HG02678 (cell line): ENCODE results near the gene RAB11FIP5.
A peak's percentile ranks its signal among the peaks of the same experiment; 100 is the strongest.

Experiments
- ATAC-seq: cut with Tn5 transposase; IDR thresholded peaks from one replicate; pipeline ENCODE4 v1.9.1; 2021; ENCODE audit warnings: mild to moderate bottlenecking, moderate library complexity; ENCODE audit not compliant: unreplicated experiment

RAB11FIP5 gene

DNA sequence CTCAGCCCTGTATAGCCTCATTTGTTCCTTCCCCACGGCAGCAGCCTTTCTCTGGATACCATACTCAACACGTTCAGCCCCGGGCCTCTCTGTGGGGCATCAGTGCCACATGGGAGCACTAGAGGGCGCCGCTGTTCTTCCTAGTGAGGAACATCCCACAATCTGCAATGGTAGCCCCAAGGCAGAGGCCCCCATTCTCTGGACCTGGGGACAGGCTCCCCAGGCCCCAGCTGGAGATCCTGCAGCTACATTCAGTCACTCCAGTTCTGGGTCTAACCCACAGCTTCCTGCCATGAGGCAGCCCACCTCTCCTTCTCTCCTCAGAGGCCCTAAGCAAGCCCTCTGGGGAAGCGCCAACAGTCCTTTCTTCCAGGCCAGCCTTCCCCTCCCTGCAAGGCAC is 27.1 kb downstream of the RAB11FIP5 start:
- peak; percentile 92 for ATAC-seq

GRCh38 chr2:73084971-73085370 is 27.8 kb downstream of the RAB11FIP5 start:
- ATAC-seq, result no peak

- ATAC-seq, result no peak
These were observed 28.6 kb downstream of the RAB11FIP5 start for GRCh38 chr2:73083886-73084800.

DNA sequence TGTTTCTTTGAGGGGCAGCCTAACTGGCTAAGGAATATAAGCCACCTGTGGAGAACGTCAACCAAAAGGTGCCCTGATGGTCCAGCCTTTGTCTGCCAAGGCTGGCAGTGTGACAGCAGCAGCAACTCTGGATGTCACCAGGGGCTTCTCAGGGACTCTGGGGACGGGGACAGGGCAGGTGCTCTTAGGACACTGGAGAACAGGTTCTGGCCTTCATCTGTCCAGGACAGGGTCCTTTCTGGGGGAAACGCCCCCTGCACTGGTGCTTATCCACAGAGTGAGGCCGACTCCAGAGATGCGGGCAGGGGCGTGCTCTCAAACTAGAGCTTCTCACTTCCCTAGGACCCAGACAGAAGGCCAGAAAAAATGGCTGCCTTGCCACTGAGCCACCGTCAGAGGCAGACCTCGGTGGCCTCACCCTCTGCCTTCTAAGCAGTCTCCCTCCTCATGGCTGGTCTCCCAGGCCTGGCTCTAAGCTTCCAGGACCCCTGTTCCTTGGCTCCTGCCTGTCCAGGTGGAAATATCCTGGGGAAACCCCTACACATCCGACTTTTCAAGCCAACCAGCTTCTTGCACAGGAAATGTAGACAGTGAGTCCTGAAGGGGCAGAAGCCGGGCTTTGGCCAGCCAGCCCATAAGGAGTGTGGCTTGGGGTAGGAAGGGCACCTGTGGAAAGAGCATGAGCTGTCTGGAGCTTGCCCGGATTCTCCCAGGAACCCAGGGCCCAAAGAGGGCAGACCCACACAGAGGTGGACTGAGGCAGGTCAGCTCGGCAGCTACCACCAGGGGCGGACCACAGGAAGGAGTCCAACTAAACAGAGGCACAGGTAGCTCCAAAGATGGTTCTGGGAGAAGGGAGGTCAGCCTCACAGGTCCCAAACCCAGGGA is 30.0 kb downstream of the RAB11FIP5 start:
- ATAC-seq, result no peak

GRCh38 chr2:73081181-73081671 is 31.5 kb downstream of the RAB11FIP5 start:
- ATAC-seq, result no peak

DNA sequence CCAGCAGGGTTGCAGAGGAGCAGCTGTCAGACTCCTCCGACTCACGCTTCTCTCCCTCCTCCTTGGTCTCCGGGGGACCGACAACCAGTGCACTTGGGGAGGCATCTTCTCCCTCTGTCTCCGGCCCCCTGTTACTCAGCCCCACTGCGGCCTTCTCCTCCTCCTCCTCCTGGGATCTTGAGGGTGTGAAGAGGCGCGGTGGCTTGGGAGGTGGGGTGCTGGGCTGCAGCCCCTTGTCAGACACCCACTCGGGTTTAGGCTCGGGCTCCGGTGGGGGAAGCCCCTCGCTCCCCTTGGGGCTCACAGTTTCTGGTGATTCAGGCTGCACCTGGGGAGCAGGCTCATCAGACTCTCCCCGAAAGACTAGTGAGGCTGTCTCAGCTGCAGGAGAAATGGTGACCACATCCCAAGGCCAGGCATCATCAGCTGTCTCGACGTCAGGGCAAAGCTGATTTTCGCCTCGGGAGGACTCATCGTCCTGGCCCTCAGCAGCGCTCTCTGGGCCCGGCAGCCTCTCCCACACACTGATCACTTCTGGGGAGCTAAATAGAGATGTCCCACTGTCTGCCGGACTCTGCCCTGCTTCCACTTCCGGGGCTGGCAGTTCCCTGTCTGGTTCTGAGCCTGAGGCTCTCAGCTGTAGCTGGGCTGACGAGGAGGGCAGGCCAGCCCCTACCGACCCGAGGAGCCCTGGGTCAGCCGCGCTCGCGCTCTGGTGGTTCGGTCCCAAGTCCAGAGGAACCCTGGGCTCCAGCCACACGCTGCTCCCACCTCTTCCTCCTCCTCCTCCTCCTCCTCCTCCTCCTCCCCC is 32.2 kb downstream of the RAB11FIP5 start:
- ATAC-seq, result no peak

DNA sequence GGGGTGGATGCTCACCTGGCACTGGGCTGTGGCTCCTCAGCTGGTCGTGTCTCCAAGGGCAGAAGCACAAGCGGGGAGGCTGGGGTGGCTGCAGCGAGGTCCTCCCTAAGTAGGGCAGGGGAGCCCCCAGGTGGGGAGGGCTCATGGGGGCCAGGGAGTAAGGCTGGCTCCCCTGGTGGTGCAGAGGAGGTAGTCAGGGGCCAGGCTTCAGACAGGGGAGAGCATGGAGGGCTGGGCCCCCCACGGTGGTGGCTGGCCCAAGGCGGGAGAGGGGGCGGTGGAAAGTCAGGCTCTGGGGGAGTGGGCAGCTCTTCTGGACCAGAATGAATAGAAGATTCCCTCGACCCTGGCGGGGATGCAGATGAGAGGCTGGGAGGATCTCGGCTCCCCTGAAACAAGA is 33.1 kb downstream of the RAB11FIP5 start:
- ATAC-seq, result no peak

DNA sequence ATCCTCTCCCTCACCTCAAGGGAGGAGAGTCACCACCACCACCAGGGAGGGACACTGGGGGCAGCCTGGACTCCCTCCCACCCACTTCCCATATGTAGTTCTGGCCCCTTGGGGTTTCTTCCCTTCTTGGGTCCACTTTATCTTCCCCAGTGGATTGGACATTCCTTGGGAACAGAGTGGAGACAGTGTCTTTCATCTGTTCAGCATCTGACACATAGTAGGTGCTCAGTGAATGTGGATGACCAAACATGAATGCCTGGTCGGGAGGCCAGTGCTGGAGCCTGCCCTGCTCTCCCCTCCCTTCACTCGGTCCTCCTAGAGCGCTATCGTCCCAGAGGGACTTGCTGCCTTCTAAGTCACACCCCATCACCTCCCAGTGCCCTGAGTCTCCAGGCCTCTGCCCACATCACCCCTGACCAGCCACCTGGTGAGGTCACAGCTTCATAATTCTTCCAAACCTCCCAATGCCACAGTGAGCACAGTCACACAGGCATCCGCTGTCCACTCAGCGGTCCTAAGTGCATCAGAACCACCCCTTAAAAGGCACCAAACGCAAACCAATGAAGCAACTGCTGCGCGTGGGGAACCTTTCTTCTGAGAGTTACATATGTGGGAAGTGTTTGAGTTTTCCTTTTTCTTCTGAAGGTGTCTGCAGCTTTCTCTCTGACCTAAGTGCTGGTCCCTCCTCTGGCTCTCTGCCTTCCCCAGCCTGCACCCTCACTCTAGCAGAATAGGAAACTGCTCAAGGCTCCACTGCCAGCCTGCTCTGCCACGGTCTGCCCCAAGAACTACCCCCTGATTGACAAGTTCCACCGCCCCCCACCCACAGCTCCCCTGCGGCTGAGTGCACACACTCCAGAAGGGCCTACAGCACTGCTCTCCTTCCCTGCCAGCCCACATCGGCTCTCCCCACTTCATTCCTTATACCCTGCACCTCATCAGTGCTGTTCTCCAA is 34.0 kb downstream of the RAB11FIP5 start:
- ATAC-seq, result no peak

DNA sequence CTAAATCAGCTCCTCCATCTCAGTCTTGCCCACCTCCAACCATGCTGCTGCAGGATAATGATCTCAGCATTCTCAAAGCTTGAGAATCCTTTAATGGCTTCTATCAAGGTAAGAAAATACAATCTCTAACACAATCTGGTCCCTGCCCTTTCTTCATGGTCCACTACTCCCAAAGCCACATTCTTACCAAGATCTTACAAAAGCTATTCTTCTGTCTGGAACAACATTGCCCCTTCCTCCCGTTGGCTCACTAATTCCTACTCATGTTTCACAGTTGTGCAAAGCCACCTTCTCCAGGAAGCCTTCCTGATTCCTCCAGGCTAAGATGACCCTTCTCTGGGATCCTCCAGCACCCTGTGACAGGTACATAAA is 35.3 kb downstream of the RAB11FIP5 start:
- no peak for ATAC-seq

- ATAC-seq, result no peak
These were observed 35.9 kb downstream of the RAB11FIP5 start for GRCh38 chr2:73076701-73077423.

GRCh38 chr2:73075477-73076373 is 37.0 kb downstream of the RAB11FIP5 start:
- ATAC-seq, result no peak

GRCh38 chr2:73074110-73075069 is 38.4 kb downstream of the RAB11FIP5 start:
- ATAC-seq, result no peak

DNA sequence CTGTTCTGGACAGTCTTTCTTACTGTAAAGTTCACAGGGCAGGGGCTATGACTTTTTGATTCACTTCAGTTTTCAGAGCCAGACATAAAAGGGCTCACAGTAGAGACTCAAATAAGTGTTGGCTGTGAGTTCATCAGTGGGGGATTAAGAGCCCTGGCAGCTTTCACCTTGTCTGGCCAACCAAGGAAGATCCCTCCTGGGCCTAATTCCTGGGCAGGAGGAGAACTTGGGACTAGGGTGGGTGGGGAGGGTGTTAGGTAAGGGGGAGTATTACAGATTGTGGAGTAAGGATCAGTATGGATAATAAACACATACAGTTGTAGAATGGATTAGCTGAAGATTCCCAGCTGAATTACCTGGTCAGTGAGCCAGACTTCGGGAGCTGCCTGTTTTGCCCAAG is 40.3 kb downstream of the RAB11FIP5 start:
- no peak for ATAC-seq

GRCh38 chr2:73072129-73072395 is 40.7 kb downstream of the RAB11FIP5 start:
- peak; percentile 6 for ATAC-seq

DNA sequence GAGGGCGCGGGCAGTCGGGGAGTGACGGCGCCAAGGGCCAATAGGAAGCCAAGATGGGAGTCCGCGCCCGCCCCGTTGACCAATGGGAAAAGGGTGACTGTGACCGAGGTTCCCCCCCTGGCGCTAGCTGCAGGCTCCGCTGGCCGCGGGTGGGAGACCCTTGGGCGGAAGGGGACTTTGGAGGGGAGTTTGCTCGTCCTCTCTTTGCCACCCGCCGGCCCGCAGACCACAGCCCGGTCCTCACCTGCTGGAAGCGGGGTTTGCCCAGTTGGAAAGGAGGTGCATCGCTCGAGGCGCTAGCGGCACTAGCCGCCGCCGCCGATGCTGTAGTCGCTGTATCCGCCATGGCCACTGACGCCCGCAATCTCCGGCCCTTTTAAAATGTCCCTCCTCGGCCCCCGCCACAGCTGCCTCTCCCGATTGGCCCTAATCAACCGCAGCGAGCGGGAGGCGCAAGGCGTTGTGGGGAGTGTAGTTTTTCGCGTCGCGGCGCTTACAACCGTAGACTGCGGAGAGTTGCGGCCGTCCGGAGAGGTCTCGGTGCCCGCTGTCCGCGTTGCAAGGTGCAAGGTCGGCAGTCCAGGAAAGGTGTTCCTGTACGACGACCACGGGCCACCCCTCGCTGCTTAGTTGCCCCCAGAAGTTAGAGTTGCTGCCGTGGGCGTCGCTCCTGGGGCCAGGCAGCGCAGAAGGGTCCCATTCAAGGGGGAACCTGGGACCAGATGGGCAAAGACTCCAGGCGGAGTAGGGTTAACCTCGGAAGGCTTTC is 41.2 kb downstream of the RAB11FIP5 start, which contains the start of gene SFXN5:
SFXN5 (minus strand) TSS at position 353 of the 769 bp plus-strand sequence; CDS start at position 346, 7 bp downstream.
- peak; percentile 92 for ATAC-seq

DNA sequence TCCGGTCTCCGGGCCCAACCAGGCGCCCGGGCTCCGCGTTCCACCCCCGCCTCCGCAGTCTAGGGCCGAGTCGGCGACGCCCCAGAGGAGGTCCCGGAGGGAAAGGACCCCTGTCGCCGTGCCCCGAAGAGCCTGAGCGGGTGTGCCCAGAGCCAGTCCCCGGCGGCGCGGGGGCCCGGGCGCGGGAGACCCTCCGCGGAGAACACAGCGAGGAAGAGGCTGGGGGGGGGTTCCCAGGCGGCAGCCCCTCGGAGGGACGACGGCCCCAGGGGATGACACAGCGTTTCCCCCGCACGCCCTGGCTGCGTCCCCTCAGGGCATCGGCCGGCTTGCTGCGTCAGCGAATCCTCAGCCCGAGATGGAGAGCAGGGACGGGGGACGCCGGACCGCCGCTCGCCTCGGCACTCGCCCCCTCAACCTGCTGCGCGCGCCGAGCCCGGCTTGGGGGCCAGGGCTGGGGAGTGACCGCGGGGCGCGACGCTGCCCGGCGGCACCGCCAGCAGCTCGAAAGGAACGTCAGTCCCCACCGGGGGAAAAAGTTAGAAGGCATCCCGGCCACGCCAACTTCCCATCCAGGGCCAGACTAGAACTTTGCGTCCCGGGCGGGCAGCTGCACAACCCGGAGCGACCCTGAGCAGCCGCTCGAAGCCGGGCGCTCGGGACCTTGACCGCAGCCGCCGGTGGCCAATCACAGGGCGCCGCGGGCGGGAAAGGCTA is 41.9 kb downstream of the RAB11FIP5 start:
- peak; percentile 15 for ATAC-seq
